HG02678 (cell line): ENCODE data around the gene LGALS13.
"Not testable (repeated sequence)": the region's sequence is repeated elsewhere in the genome, so short reads cannot be mapped to it uniquely, and the experiment has no call there.

Experiments used
- ATAC-seq: cut with Tn5 transposase; IDR thresholded peaks from one replicate; pipeline ENCODE4 v1.9.1; 2021; ENCODE audit warnings: mild to moderate bottlenecking, moderate library complexity; ENCODE audit not compliant: unreplicated experiment

The LGALS13 gene

GRCh38 chr19:39613597-39613996 is 11.3 kb downstream of the LGALS13 start:
- no peak for ATAC-seq

DNA sequence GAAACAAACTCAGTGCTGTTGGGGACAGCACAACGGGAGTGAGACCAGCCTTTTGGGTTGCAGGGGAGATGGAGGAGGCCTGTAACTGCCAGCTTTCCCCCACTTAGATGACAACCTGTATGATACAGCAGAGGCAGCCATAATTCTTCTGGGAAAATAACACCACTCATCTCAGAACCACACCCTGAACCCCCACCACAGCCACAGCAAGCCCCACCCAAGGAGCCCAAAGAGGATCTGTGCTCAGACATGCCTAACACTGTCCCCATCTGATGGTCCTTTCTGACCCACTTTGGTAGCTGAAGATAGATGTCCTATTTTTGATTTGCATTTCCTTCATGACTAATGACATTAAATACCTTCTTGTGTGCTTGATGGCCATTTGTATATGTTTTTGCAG is 15.4 kb downstream of the LGALS13 start:
- ATAC-seq = no peak

DNA sequence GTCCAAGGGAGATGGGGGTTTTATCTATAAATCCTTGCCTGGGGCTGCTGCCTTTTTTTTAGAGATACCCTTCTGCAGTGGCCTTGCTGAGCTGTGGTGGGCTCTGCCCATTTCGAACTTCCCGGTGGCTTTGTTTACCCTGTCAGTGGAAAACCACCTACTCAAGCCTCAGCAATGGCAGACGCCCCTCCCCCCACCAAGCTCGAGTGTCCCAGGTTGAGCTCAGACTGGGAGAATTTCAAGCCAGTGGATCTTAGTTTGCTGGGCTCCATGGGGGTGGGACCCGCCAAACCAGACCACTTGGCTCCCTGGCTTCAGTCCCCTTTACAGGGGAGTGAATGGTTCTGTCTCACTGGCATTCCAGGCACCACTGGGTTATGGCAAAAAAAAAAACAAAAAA is 21.6 kb downstream of the LGALS13 start:
- no peak for ATAC-seq

- ATAC-seq = not testable (repeated sequence)
Observed at GRCh38 chr19:39627631-39628030, 25.3 kb downstream of the LGALS13 start.

- ATAC-seq = no peak
Observed at GRCh38 chr19:39631178-39631577, 28.9 kb downstream of the LGALS13 start.

DNA sequence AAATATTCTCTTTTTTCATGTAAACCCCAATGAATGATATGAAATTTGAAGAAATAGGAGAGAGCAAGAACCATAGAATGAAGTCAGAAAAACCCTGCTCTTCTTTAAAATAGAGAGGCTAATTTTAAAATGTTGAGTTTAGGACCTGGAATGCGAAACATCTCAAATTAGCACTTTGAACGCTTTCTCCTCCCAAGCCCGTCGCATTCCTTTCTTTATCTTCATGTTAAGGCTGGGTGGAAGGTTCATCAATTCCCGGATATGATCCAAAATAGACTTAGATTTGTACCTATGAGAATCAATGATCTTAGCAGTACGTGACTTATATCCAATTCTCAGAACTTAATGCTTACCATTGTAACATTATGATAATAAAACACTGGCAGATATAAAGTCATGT is 29.3 kb downstream of the LGALS13 start:
- no peak for ATAC-seq

DNA sequence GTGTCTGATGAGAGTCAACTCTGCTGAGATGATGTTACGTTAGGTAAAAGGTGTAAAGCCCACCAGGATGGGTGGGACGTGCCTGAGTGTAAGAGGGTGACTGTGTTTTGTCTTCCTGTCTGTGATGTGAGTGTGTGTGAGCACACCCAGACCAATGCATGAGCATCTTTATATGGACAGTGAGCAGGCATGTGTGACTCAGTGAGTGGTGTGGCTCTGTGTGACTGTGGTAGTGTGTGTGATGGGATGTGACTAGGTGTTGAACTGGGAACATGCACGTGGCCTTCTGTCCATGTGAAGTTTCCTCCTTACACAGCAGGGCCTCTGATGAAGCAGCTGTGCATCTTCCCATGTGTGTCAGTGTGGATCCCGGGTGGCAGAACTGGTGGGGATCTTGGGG is 35.6 kb downstream of the LGALS13 start:
- no peak for ATAC-seq

DNA sequence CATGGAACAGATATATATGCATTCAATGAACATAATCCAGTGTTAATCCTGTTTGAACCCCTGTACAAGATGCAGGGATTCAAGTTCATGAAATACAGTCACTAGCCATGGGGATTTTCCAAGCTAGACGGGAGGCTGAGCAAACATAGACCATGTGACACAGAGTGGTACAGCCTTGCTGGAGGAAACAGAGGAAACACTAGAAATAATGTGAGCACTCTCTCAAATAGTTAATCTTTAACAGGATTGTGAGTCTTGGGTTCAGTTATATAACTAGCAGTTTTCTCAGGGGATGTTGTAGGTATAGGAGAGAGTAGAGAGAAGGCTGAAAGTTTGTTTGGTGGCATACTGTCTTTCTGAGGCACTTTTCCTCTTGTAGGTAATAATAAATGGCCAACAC is 39.4 kb downstream of the LGALS13 start:
- ATAC-seq = no peak

- no peak for ATAC-seq
Observed at GRCh38 chr19:39643591-39643990, 41.3 kb downstream of the LGALS13 start.

DNA sequence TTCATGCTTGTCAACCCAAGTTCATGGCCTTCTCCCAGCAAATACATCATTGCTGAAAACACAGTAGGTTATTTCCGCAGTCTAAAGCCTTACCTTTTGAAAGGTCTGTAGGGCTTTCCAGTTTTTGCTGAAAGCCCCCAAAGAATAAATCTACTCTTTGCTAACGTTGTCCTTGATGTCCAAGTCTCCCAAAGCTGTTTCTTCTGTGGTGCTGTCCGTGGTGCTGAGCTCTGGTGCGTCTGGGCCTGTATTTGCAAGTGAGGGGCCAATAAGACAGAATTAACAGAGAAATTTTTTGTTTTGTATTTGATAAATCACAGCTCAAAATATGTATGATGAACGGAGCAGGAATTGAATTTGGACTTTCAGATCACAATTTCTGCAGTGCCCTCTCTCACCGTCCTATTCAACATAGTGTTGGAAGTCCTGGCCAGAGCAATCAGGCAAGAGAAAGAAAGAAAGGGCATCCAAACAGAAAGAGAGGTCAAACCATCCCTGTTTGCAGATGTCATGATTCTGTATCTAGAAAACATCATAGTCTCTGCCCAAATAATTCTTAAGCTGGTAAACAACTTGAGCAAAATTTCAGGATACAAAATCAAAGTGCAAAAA is 43.6 kb downstream of the LGALS13 start:
- no peak for ATAC-seq

- ATAC-seq = no peak
Observed at GRCh38 chr19:39647918-39648317, 45.6 kb downstream of the LGALS13 start.

DNA sequence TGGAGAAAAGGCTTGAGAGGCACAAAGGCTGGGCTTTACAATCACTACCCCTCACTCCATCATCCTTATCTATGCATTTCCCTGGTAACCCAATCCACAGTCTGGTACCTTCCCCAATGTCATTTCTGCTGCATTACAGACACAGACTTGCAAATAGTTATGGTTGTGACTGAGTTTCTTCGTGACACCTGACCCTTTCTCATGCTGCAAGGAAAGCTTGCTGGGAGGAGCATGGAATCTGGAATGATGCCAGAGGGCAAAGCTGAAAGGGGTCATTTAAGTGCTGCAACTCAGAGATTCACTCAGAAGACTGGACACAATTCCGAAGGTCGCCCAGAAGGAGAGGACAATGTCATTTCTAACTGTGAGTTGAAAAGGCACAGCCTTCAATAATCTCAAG is 53.3 kb downstream of the LGALS13 start, which contains the start of gene LGALS16:
Gene LGALS16, plus strand, starts transcription at position 301 of the 400 bp plus-strand sequence. Its CDS starts 49 bp downstream, at position 350.
- ATAC-seq = no peak
